ENCODE results near the gene RGL4.

RGL4 gene

GRCh38 chr22:23704829-23705228 is 14.0 kb downstream of the RGL4 start:
- Histone ChIP-seq H3K4me1 (ENCODE audit: control insufficient read depth, insufficient read depth, low read length) (no peaks in the 10 kb centered on the region), H3K36me3 (ENCODE audit: control insufficient read depth, insufficient read depth, low read length, severe bottlenecking) (peaks cover 86% of the 10 kb centered on the region), H3K27me3 (replicated peaks; ENCODE audit: control insufficient read depth, insufficient read depth, low read length) (no peaks in the 10 kb centered on the region), H3K9ac (ENCODE audit: low read length) (no peak overlapping the region), H3K9me3 (ENCODE audit: control insufficient read depth, low read length) (no peaks in the 10 kb centered on the region), H3K4me3 (ENCODE audit: low read length) (no peak overlapping the region)
- DNase-seq (ENCODE audit: low read depth), result no peak

- no peaks in the 10 kb centered on the region for H3K9me3 ChIP-seq (ENCODE audit: control insufficient read depth, low read length)
- no peak overlapping the region for H3K9ac ChIP-seq (ENCODE audit: low read length)
- no peak overlapping the region for H3K4me3 ChIP-seq (ENCODE audit: low read length)
- peaks cover 85% of the 10 kb centered on the region for H3K36me3 ChIP-seq (ENCODE audit: control insufficient read depth, insufficient read depth, low read length, severe bottlenecking)
- no peaks in the 10 kb centered on the region for H3K4me1 ChIP-seq (ENCODE audit: control insufficient read depth, insufficient read depth, low read length)
- no peak for DNase-seq (ENCODE audit: low read depth)
- no peaks in the 10 kb centered on the region for H3K27me3 ChIP-seq (replicated peaks; ENCODE audit: control insufficient read depth, insufficient read depth, low read length)
Measured at GRCh38 chr22:23705358-23705757, 14.5 kb downstream of the RGL4 start.

- Histone ChIP-seq H3K9me3 (ENCODE audit: control insufficient read depth, low read length) (no peaks in the 10 kb centered on the region), H3K36me3 (ENCODE audit: control insufficient read depth, insufficient read depth, low read length, severe bottlenecking) (peaks cover 84% of the 10 kb centered on the region), H3K4me3 (ENCODE audit: low read length) (no peak overlapping the region), H3K4me1 (ENCODE audit: control insufficient read depth, insufficient read depth, low read length) (no peaks in the 10 kb centered on the region), H3K27me3 (replicated peaks; ENCODE audit: control insufficient read depth, insufficient read depth, low read length) (no peaks in the 10 kb centered on the region), H3K9ac (ENCODE audit: low read length) (no peak overlapping the region)
- DNase-seq (ENCODE audit: low read depth), result no peak
Measured at GRCh38 chr22:23708270-23708669, 17.5 kb downstream of the RGL4 start.

- Histone ChIP-seq H3K9me3 (ENCODE audit: control insufficient read depth, low read length) (no peaks in the 10 kb centered on the region), H3K9ac (ENCODE audit: low read length) (no peak overlapping the region), H3K36me3 (ENCODE audit: control insufficient read depth, insufficient read depth, low read length, severe bottlenecking) (peaks cover 88% of the 10 kb centered on the region), H3K4me3 (ENCODE audit: low read length) (no peak overlapping the region), H3K4me1 (ENCODE audit: control insufficient read depth, insufficient read depth, low read length) (no peaks in the 10 kb centered on the region), H3K27me3 (replicated peaks; ENCODE audit: control insufficient read depth, insufficient read depth, low read length) (no peaks in the 10 kb centered on the region)
- peak; percentile 21 for DNase-seq (ENCODE audit: low read depth)
Measured at GRCh38 chr22:23709107-23709506, 18.3 kb downstream of the RGL4 start.

GRCh38 chr22:23712256-23712655 is 21.4 kb downstream of the RGL4 start:
- no peak for DNase-seq (ENCODE audit: low read depth)
- no peaks in the 10 kb centered on the region for H3K9me3 ChIP-seq (ENCODE audit: control insufficient read depth, low read length)

GRCh38 chr22:23713696-23714595 is 23.1 kb downstream of the RGL4 start:
- Histone ChIP-seq H3K4me3 (ENCODE audit: low read length) (no peak overlapping the region), H3K27me3 (replicated peaks; ENCODE audit: control insufficient read depth, insufficient read depth, low read length) (no peaks in the 10 kb centered on the region), H3K36me3 (ENCODE audit: control insufficient read depth, insufficient read depth, low read length, severe bottlenecking) (peaks cover 44% of the 10 kb centered on the region), H3K9ac (ENCODE audit: low read length) (no peak overlapping the region), H3K9me3 (ENCODE audit: control insufficient read depth, low read length) (no peaks in the 10 kb centered on the region), H3K4me1 (ENCODE audit: control insufficient read depth, insufficient read depth, low read length) (peaks cover 6% of the 10 kb centered on the region)
- no peak for DNase-seq (ENCODE audit: low read depth)

More at GRCh38 chr22:23712256-23712655, 21.4 kb downstream of the RGL4 start:
- Histone ChIP-seq H3K9ac (ENCODE audit: low read length) (no peak overlapping the region), H3K4me1 (ENCODE audit: control insufficient read depth, insufficient read depth, low read length) (peaks cover 6% of the 10 kb centered on the region), H3K27me3 (replicated peaks; ENCODE audit: control insufficient read depth, insufficient read depth, low read length) (no peaks in the 10 kb centered on the region), H3K4me3 (ENCODE audit: low read length) (no peak overlapping the region), H3K36me3 (ENCODE audit: control insufficient read depth, insufficient read depth, low read length, severe bottlenecking) (peaks cover 61% of the 10 kb centered on the region)

GRCh38 chr22:23714596-23715578 is 24.1 kb downstream of the RGL4 start:
- no peak overlapping the region for H3K9ac ChIP-seq (ENCODE audit: low read length)
- no peak overlapping the region for H3K4me3 ChIP-seq (ENCODE audit: low read length)
- peaks cover 6% of the 10 kb centered on the region for H3K4me1 ChIP-seq (ENCODE audit: control insufficient read depth, insufficient read depth, low read length)
- H3K9me3 ChIP-seq (ENCODE audit: control insufficient read depth, low read length), result no peaks in the 10 kb centered on the region
- no peaks in the 10 kb centered on the region for H3K27me3 ChIP-seq (replicated peaks; ENCODE audit: control insufficient read depth, insufficient read depth, low read length)
- DNase-seq (ENCODE audit: low read depth), result no peak
- H3K36me3 ChIP-seq (ENCODE audit: control insufficient read depth, insufficient read depth, low read length, severe bottlenecking), result peaks cover 35% of the 10 kb centered on the region

- DNase-seq (ENCODE audit: low read depth), result no peak
- Histone ChIP-seq H3K27me3 (replicated peaks; ENCODE audit: control insufficient read depth, insufficient read depth, low read length) (no peaks in the 10 kb centered on the region), H3K36me3 (ENCODE audit: control insufficient read depth, insufficient read depth, low read length, severe bottlenecking) (peaks cover 26% of the 10 kb centered on the region), H3K4me3 (ENCODE audit: low read length) (peak overlapping the region; percentile 92), H3K9me3 (ENCODE audit: control insufficient read depth, low read length) (no peaks in the 10 kb centered on the region), H3K9ac (ENCODE audit: low read length) (peak overlapping the region; percentile 92), H3K4me1 (ENCODE audit: control insufficient read depth, insufficient read depth, low read length) (peaks cover 6% of the 10 kb centered on the region)
Measured at GRCh38 chr22:23715806-23716375, 25.1 kb downstream of the RGL4 start.

- no peaks in the 10 kb centered on the region for H3K9me3 ChIP-seq (ENCODE audit: control insufficient read depth, low read length)
- H3K27me3 ChIP-seq (replicated peaks; ENCODE audit: control insufficient read depth, insufficient read depth, low read length), result no peaks in the 10 kb centered on the region
- H3K9ac ChIP-seq (ENCODE audit: low read length), result peak overlapping the region; percentile 92
- DNase-seq (ENCODE audit: low read depth), result peak; percentile 93
- peak overlapping the region; percentile 92 for H3K4me3 ChIP-seq (ENCODE audit: low read length)
- peaks cover 17% of the 10 kb centered on the region for H3K36me3 ChIP-seq (ENCODE audit: control insufficient read depth, insufficient read depth, low read length, severe bottlenecking)
- H3K4me1 ChIP-seq (ENCODE audit: control insufficient read depth, insufficient read depth, low read length), result peaks cover 6% of the 10 kb centered on the region
Measured at GRCh38 chr22:23716811-23717801, 26.3 kb downstream of the RGL4 start.

All from adipocyte (in vitro differentiated cells).